ENCODE data around the gene ODAD3. TPM values are rescaled to one million over a fixed set of nuclear protein-coding genes. Genes with fewer than 3 reads are reported as not detected.

Gene ODAD3
- total and polyA plus RNA-seq, 2 of the 13 experiments (the other 11 are each of a cell fraction or from before 2014, with no cell fraction given): 0.04 to 0.08 TPM

- TF ChIP-seq, protein P1, sequence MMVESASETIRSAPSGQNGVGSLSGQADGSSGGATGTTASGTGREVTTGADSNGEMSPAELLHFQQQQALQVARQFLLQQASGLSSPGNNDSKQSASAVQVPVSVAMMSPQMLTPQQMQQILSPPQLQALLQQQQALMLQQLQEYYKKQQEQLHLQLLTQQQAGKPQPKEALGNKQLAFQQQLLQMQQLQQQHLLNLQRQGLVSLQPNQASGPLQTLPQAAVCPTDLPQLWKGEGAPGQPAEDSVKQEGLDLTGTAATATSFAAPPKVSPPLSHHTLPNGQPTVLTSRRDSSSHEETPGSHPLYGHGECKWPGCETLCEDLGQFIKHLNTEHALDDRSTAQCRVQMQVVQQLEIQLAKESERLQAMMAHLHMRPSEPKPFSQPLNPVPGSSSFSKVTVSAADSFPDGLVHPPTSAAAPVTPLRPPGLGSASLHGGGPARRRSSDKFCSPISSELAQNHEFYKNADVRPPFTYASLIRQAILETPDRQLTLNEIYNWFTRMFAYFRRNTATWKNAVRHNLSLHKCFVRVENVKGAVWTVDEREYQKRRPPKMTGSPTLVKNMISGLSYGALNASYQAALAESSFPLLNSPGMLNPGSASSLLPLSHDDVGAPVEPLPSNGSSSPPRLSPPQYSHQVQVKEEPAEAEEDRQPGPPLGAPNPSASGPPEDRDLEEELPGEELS (CRISPR knock-in tag; IDR thresholded peaks at IDR 0.05): peak; percentile 40; the same call in 1 of the 2 replicates
- TF ChIP-seq ZNF547 (CRISPR knock-in tag; IDR thresholded peaks at IDR 0.05) (no peak), ZSCAN22 (CRISPR knock-in tag; IDR thresholded peaks at IDR 0.05) (no peak), ZNF550 (CRISPR knock-in tag; IDR thresholded peaks at IDR 0.05; ENCODE audit: borderline replicate concordance) (0 out of 2 replicates have a peak, but pooled peaks have one; percentile 59), ZFP90 (CRISPR knock-in tag; IDR thresholded peaks at IDR 0.05; ENCODE audit: borderline replicate concordance) (0 out of 2 replicates have a peak, but pooled peaks have one; percentile 51), ZXDC (CRISPR knock-in tag; IDR thresholded peaks at IDR 0.05) (no peak), FOSL2 (CRISPR knock-in tag; IDR thresholded peaks at IDR 0.05) (peak; percentile 35; the same call in 1 of the 2 replicates), PLRG1 (conservative IDR thresholded peaks at IDR 0.05) (no peak), GABPB1 (CRISPR knock-in tag; IDR thresholded peaks at IDR 0.05) (peak; percentile 63), PRMT3 (CRISPR knock-in tag; IDR thresholded peaks at IDR 0.05; ENCODE audit: borderline replicate concordance, low read depth) (no peak), ZNF619 (CRISPR knock-in tag; IDR thresholded peaks at IDR 0.05) (no peak), FOXK2 (IDR thresholded peaks at IDR 0.05) (no peak), GTF3A (CRISPR knock-in tag; conservative IDR thresholded peaks at IDR 0.05) (no peak), ZNF382 (CRISPR knock-in tag; IDR thresholded peaks at IDR 0.05; ENCODE audit: borderline replicate concordance) (no peak), TCF12 (IDR thresholded peaks at IDR 0.05) (no peak), TCF12 (CRISPR knock-in tag; IDR thresholded peaks at IDR 0.05) (no peak), HOXA3 (CRISPR knock-in tag; IDR thresholded peaks at IDR 0.05) (peak; percentile 84), MIXL1 (CRISPR knock-in tag; IDR thresholded peaks at IDR 0.05) (no peak), TBL1XR1 (IDR thresholded peaks at IDR 0.05; ENCODE audit: borderline replicate concordance, low read length, partially characterized antibody) (no peak), KDM5B (CRISPR knock-in tag; IDR thresholded peaks at IDR 0.05; ENCODE audit: borderline replicate concordance) (no peak), HIVEP1 (CRISPR knock-in tag; IDR thresholded peaks at IDR 0.05) (no peak), ZNF12 (CRISPR knock-in tag; IDR thresholded peaks at IDR 0.05) (no peak), ZNF652 (CRISPR knock-in tag; IDR thresholded peaks at IDR 0.05; ENCODE audit: borderline replicate concordance, low read depth) (no peak), ZMYM2 (CRISPR knock-in tag; IDR thresholded peaks at IDR 0.05) (peak; percentile 99), MXD4 (CRISPR knock-in tag; IDR thresholded peaks at IDR 0.05) (0 out of 2 replicates have a peak, but pooled peaks have one; percentile 3), ZNF337 (CRISPR knock-in tag; IDR thresholded peaks at IDR 0.05; ENCODE audit: borderline replicate concordance, low read depth) (no peak), FOXA3 (CRISPR knock-in tag; IDR thresholded peaks at IDR 0.05) (peak; percentile 43; the same call in 1 of the 2 replicates)
- TF ChIP-seq, protein P2, sequence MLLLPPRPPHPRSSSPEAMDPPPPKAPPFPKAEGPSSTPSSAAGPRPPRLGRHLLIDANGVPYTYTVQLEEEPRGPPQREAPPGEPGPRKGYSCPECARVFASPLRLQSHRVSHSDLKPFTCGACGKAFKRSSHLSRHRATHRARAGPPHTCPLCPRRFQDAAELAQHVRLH (CRISPR knock-in tag; IDR thresholded peaks at IDR 0.05; ENCODE audit: borderline replicate concordance, low read depth): peak; percentile 80; the same call in 1 of the 2 replicates
These were observed 51.8 kb downstream of the ODAD3 start (continued) for GRCh38 chr19:11382898-11383705.
